Panc1 (cell line): ENCODE measurements around the gene TPI1. TPM values are rescaled to one million over a fixed set of nuclear protein-coding genes. Genes with fewer than 3 reads are reported as not detected.

Experiments
- ATAC-seq: fragments of 200-7000 bp; cut with Tn5 transposase; 2 replicates; pipeline ENCODE4 v1.9.1; 2020; ENCODE audit warnings: mild to moderate bottlenecking, moderate library complexity
- BruUV-seq: library from RNA; stranded (reverse); fragments of 400-500 nt; replicated peaks from 2 replicates; lab custom pipeline; 2021; lab: Mats Ljungman, UMichigan
- CTCF ChIA-PET: fragments of 300-600 bp; sonication (Branson Sonifier 250); formaldehyde crosslinking; loops from one replicate; lab custom pipeline; 2022; ENCODE audit warnings: antibody characterized with exemption; lab: Charles Lee
- POLR2A ChIA-PET: fragments of 300-600 bp; sonication (Branson Sonifier 250); formaldehyde crosslinking; loops from one replicate; lab custom pipeline; 2022; ENCODE audit warnings: antibody characterized with exemption; lab: Charles Lee
- DNase-seq: peaks from one replicate; pipeline ENCODE4 v3.0.0-alpha.2; 2010; ENCODE audit warnings: low read depth, low spot score
- H3K27ac ChIP-seq: 2 replicates; pipeline ENCODE4 v1.5.1; 2011; ENCODE audit warnings: mild to moderate bottlenecking, low read length, inconsistent platforms
- H3K27me3 ChIP-seq: fragments of 200-500 bp; sonication (Bioruptor generic); 2 replicates; pipeline ENCODE4 v1.6.0; 2014; ENCODE audit warnings: low read length, inconsistent platforms; ENCODE audit not compliant: control insufficient read depth, insufficient read depth
- H3K36me3 ChIP-seq: fragments of 200-500 bp; sonication (Bioruptor generic); 2 replicates; pipeline ENCODE4 v1.5.1; 2014; ENCODE audit warnings: inconsistent platforms, mild to moderate bottlenecking, low read length, moderate library complexity; ENCODE audit not compliant: control insufficient read depth, insufficient read depth
- H3K4me1 ChIP-seq: 2 replicates; pipeline ENCODE4 v1.5.1; 2011; ENCODE audit warnings: inconsistent platforms, mild to moderate bottlenecking, low read length, moderate library complexity; ENCODE audit not compliant: control insufficient read depth, insufficient read depth
- H3K4me3 ChIP-seq, 2 experiments: 2 replicates each; pipeline ENCODE4 v1.5.1; 2011 to 2012; ENCODE audit warnings: low read depth in 2 of 2, low read length in 2 of 2, mild to moderate bottlenecking in 2 of 2, inconsistent platforms in 1 of 2, moderate library complexity in 1 of 2
- H3K9me3 ChIP-seq: fragments of 200-500 bp; sonication (Bioruptor generic); 2 replicates; pipeline ENCODE4 v1.5.1; 2014; ENCODE audit warnings: low read depth, mild to moderate bottlenecking, inconsistent platforms, low read length, moderate library complexity; ENCODE audit not compliant: control insufficient read depth, insufficient read depth
- POLR2AphosphoS5 ChIP-seq: IDR thresholded peaks from 2 replicates; pipeline ENCODE4 v1.6.1; 2012; ENCODE audit warnings: mild to moderate bottlenecking, low read depth, low read length, moderate library complexity
- SIN3A ChIP-seq: IDR thresholded peaks from 2 replicates; pipeline ENCODE4 v1.6.1; 2012; ENCODE audit warnings: low read depth, mild to moderate bottlenecking, low read length, moderate library complexity, borderline replicate concordance; ENCODE audit not compliant: insufficient read depth
- TCF7L2 ChIP-seq: IDR thresholded peaks from 2 replicates; pipeline ENCODE4 v1.6.1; 2011; ENCODE audit warnings: mild to moderate bottlenecking, low read depth, low read length, inconsistent platforms
- in situ Hi-C: cut with HindIII; loops from 2 replicates; pipeline ENCODE4 v1.10.0; 2016; ENCODE audit warnings: low sequenced_read_pairs, low pct_unique_long_range_greater_than_20kb
- intact Hi-C: fragments of 100-400 bp; cut with micrococcal nuclease; formaldehyde crosslinking; loops from one replicate; pipeline ENCODE4 v1.10.0; 2022; ENCODE audit not compliant: unreplicated experiment
- total RNA-seq: library from RNA; stranded (reverse); gene quantifications from one replicate; pipeline ENCODE4 v1.2.1, GENCODE V29; 2021; ENCODE audit not compliant: unreplicated experiment
- TF ChIP-seq, protein P1 (sequence below): fragments of 450-650 bp; IDR thresholded peaks from 2 replicates; pipeline ENCODE4 v1.5.1; 2017; ENCODE audit warnings: mild to moderate bottlenecking
- TF ChIP-seq, protein P2 (sequence below), 2 experiments: IDR thresholded peaks; 2 replicates each; pipeline ENCODE4 v1.6.1; 2011 to 2012; ENCODE audit warnings: low read depth in 2 of 2, control low read depth in 1 of 2, low read length in 1 of 2, mild to moderate bottlenecking in 1 of 2, moderate library complexity in 1 of 2; ENCODE audit not compliant: insufficient read depth in 1 of 2

TPI1 gene
- total RNA-seq, 1 experiment from 2014 or later, result 693 TPM

GRCh38 chr12:6854036-6854435, 13.3 kb upstream of the TPI1 start:
- no TSS peak for BruUV-seq
- intact Hi-C loops, result no loop called here
- ChIA-PET CTCF (no interaction called here), POLR2A (no interaction called here)
- H3K4me1 ChIP-seq, result peaks cover 15% of the 10 kb centered on the region
- no peak for ATAC-seq
- H3K4me3 ChIP-seq, result no peak overlapping the region
- in situ Hi-C loops, result no loop called here
- H3K36me3 ChIP-seq, result peaks cover 11% of the 10 kb centered on the region
- DNase-seq, result no peak
- no peak overlapping the region for H3K27ac ChIP-seq
- H3K27me3 ChIP-seq, result no peaks in the 10 kb centered on the region
- H3K9me3 ChIP-seq, result no peaks in the 10 kb centered on the region
- TF ChIP-seq SIN3A (no peak), POLR2AphosphoS5 (no peak), TCF7L2 (no peak)
- TF ChIP-seq, protein P1, sequence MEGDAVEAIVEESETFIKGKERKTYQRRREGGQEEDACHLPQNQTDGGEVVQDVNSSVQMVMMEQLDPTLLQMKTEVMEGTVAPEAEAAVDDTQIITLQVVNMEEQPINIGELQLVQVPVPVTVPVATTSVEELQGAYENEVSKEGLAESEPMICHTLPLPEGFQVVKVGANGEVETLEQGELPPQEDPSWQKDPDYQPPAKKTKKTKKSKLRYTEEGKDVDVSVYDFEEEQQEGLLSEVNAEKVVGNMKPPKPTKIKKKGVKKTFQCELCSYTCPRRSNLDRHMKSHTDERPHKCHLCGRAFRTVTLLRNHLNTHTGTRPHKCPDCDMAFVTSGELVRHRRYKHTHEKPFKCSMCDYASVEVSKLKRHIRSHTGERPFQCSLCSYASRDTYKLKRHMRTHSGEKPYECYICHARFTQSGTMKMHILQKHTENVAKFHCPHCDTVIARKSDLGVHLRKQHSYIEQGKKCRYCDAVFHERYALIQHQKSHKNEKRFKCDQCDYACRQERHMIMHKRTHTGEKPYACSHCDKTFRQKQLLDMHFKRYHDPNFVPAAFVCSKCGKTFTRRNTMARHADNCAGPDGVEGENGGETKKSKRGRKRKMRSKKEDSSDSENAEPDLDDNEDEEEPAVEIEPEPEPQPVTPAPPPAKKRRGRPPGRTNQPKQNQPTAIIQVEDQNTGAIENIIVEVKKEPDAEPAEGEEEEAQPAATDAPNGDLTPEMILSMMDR, result no peak
- TF ChIP-seq, protein P2, sequence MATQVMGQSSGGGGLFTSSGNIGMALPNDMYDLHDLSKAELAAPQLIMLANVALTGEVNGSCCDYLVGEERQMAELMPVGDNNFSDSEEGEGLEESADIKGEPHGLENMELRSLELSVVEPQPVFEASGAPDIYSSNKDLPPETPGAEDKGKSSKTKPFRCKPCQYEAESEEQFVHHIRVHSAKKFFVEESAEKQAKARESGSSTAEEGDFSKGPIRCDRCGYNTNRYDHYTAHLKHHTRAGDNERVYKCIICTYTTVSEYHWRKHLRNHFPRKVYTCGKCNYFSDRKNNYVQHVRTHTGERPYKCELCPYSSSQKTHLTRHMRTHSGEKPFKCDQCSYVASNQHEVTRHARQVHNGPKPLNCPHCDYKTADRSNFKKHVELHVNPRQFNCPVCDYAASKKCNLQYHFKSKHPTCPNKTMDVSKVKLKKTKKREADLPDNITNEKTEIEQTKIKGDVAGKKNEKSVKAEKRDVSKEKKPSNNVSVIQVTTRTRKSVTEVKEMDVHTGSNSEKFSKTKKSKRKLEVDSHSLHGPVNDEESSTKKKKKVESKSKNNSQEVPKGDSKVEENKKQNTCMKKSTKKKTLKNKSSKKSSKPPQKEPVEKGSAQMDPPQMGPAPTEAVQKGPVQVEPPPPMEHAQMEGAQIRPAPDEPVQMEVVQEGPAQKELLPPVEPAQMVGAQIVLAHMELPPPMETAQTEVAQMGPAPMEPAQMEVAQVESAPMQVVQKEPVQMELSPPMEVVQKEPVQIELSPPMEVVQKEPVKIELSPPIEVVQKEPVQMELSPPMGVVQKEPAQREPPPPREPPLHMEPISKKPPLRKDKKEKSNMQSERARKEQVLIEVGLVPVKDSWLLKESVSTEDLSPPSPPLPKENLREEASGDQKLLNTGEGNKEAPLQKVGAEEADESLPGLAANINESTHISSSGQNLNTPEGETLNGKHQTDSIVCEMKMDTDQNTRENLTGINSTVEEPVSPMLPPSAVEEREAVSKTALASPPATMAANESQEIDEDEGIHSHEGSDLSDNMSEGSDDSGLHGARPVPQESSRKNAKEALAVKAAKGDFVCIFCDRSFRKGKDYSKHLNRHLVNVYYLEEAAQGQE (IDR thresholded peaks at IDR 0.05; ENCODE audit: insufficient read depth in 1 of 2, low read depth in 2 of 2, low read length in 1 of 2), result no peak

GRCh38 chr12:6855322-6855721, 12.0 kb upstream of the TPI1 start:
- DNase-seq, result no peak

GRCh38 chr12:6858799-6859198, 8.5 kb upstream of the TPI1 start:
- Histone ChIP-seq H3K27ac (no peak overlapping the region), H3K4me3 (no peak overlapping the region), H3K4me1 (no peaks in the 10 kb centered on the region; the same call in 1 of the 2 replicates), H3K36me3 (peaks cover 4% of the 10 kb centered on the region), H3K27me3 (no peaks in the 10 kb centered on the region), H3K9me3 (no peaks in the 10 kb centered on the region)
- no TSS peak for BruUV-seq
- in situ Hi-C loops (no loop called here), intact Hi-C loops (no loop called here)
- no peak for TF ChIP-seq POLR2AphosphoS5
- TF ChIP-seq, protein P2 (IDR thresholded peaks at IDR 0.05; ENCODE audit: insufficient read depth in 1 of 2, low read depth in 2 of 2, low read length in 1 of 2), result no peak
- no peak for TF ChIP-seq SIN3A
- TF ChIP-seq TCF7L2, result no peak
- TF ChIP-seq, protein P1, result no peak
- no peak for ATAC-seq
- POLR2A ChIA-PET, result no interaction called here
- DNase-seq, result no peak
- CTCF ChIA-PET, result no interaction called here

More at GRCh38 chr12:6855322-6855721, 12.0 kb upstream of the TPI1 start:
- CTCF ChIA-PET, result no interaction called here
- Histone ChIP-seq H3K4me3 (no peak overlapping the region), H3K4me1 (peaks cover 8% of the 10 kb centered on the region), H3K36me3 (peaks cover 8% of the 10 kb centered on the region; the same call in 1 of the 2 replicates), H3K27ac (no peak overlapping the region), H3K9me3 (no peaks in the 10 kb centered on the region), H3K27me3 (no peaks in the 10 kb centered on the region)
- intact Hi-C loops (no loop called here), in situ Hi-C loops (no loop called here)
- no peak for ATAC-seq
- no TSS peak for BruUV-seq
- POLR2A ChIA-PET, result no interaction called here
- no peak for TF ChIP-seq POLR2AphosphoS5
